Measurements from ENCODE around the gene CCDC82. TPM values are rescaled to one million over a fixed set of nuclear protein-coding genes. Genes with fewer than 3 reads are reported as not detected.

The CCDC82 gene
- total RNA-seq, 2 donors from 2014 or later, result 18.9 to 44.8 TPM

GRCh38 chr11:96338910-96339705 is 50.6 kb downstream of the CCDC82 start:
- H3K36me3 ChIP-seq (replicated peaks in 1 of 2; ENCODE audit: insufficient read depth in 1 of 2, low read depth in 2 of 2), result no peaks in the 10 kb centered on the region
- intact Hi-C loops (cut with DNase I), result loop anchor here (10.0 kb wide), 1 partner anchor 54 kb away; no protein-coding TSS in a partner anchor
- H3K4me3 ChIP-seq, result no peak overlapping the region
- TF ChIP-seq CTCF (IDR thresholded peaks at IDR 0.05), result no peak
- peak in 1 of 3 donors; percentile 8 for TF ChIP-seq POLR2A (IDR thresholded peaks at IDR 0.05)
- DNase-seq (peak in 1 of 4 donors; percentile 46), ATAC-seq (no peak)
- H3K27ac ChIP-seq, result peak overlapping the region; percentile 46 to 87 (median 68)
- no peaks in the 10 kb centered on the region for H3K27me3 ChIP-seq
- H3K4me1 ChIP-seq, result peaks cover 37% of the 10 kb centered on the region
- WGBS, 2 donors, result 36 to 59% methylated on average over 8 to 13 of the region's 13 CpGs
- H3K9me3 ChIP-seq, result no peaks in the 10 kb centered on the region

GRCh38 chr11:96337541-96338431 is 51.9 kb downstream of the CCDC82 start:
- TF ChIP-seq POLR2A (IDR thresholded peaks at IDR 0.05) (no peak), CTCF (IDR thresholded peaks at IDR 0.05) (no peak)
- intact Hi-C loops (cut with DNase I), result loop anchor here (10.0 kb wide), 1 partner anchor 53 kb away; no protein-coding TSS in a partner anchor
- Histone ChIP-seq H3K4me3 (no peak overlapping the region), H3K27ac (peak overlapping the region in 3 of 4 donors; percentile 23 to 87 (median 76)), H3K4me1 (peaks cover 35% of the 10 kb centered on the region), H3K36me3 (replicated peaks in 1 of 2; ENCODE audit: insufficient read depth in 1 of 2, low read depth in 2 of 2) (no peaks in the 10 kb centered on the region), H3K9me3 (no peaks in the 10 kb centered on the region), H3K27me3 (no peaks in the 10 kb centered on the region)
- DNase-seq (peak in 1 of 4 donors; percentile 43), ATAC-seq (no peak)
- WGBS, 2 donors, result 34 to 41% methylated on average over 6 of the region's 6 CpGs

GRCh38 chr11:96335388-96335787 is 54.3 kb downstream of the CCDC82 start:
- intact Hi-C loops (cut with DNase I), result loop anchor here (10.0 kb wide), 1 partner anchor 51 kb away; no protein-coding TSS in a partner anchor
- no peaks in the 10 kb centered on the region for H3K9me3 ChIP-seq
- TF ChIP-seq CTCF (IDR thresholded peaks at IDR 0.05) (no peak), POLR2A (IDR thresholded peaks at IDR 0.05) (no peak)
- no peak for DNase-seq
- H3K27ac ChIP-seq, result no peak overlapping the region
- H3K4me3 ChIP-seq, result no peak overlapping the region
- no peaks in the 10 kb centered on the region for H3K36me3 ChIP-seq (replicated peaks in 1 of 2; ENCODE audit: insufficient read depth in 1 of 2, low read depth in 2 of 2)
- peaks cover 43% of the 10 kb centered on the region for H3K4me1 ChIP-seq
- no peaks in the 10 kb centered on the region for H3K27me3 ChIP-seq
- ATAC-seq, result no peak
- 68 to 93% methylated on average over 4 of the region's 4 CpGs for WGBS, 2 donors

GRCh38 chr11:96334219-96334618 is 55.5 kb downstream of the CCDC82 start:
- H3K27me3 ChIP-seq, result no peaks in the 10 kb centered on the region
- intact Hi-C loops (cut with DNase I), result loop anchor here (10.0 kb wide), 1 partner anchor 49 kb away; no protein-coding TSS in a partner anchor
- no peak for DNase-seq

More at GRCh38 chr11:96334219-96334618, 55.5 kb downstream of the CCDC82 start:
- TF ChIP-seq CTCF (IDR thresholded peaks at IDR 0.05) (no peak), POLR2A (IDR thresholded peaks at IDR 0.05) (no peak)
- Histone ChIP-seq H3K9me3 (no peaks in the 10 kb centered on the region), H3K4me3 (no peak overlapping the region), H3K27ac (no peak overlapping the region), H3K4me1 (peaks cover 32% of the 10 kb centered on the region), H3K36me3 (replicated peaks in 1 of 2; ENCODE audit: insufficient read depth in 1 of 2, low read depth in 2 of 2) (no peaks in the 10 kb centered on the region)
- no peak for ATAC-seq
- WGBS, 2 donors, result 59 to 68% methylated on average over 4 of the region's 4 CpGs

All from body of pancreas (tissue), 4 donors.